GM10266 (cell line): ENCODE measurements around the gene RAB9A.

Experiments used
- DNase-seq: peaks from one replicate; pipeline ENCODE4 v3.0.0; 2012; ENCODE audit errors: extremely low spot score
- CTCF ChIP-seq: IDR thresholded peaks from 2 replicates; pipeline ENCODE4 v1.5.1; 2012; ENCODE audit warnings: mild to moderate bottlenecking, low read depth; ENCODE audit not compliant: control insufficient read depth, insufficient read depth; ENCODE audit errors: missing control alignments

The RAB9A gene

GRCh38 chrX:13750812-13751211 lies 61.9 kb downstream of the RAB9A start:
- no peak for DNase-seq
- no peak for TF ChIP-seq CTCF

- no peak for DNase-seq
- no peak for TF ChIP-seq CTCF
Measured at GRCh38 chrX:13752141-13752540, 63.2 kb downstream of the RAB9A start.

GRCh38 chrX:13752646-13753045 lies 63.7 kb downstream of the RAB9A start:
- TF ChIP-seq CTCF = no peak
- DNase-seq = no peak

- no peak for DNase-seq
- no peak for TF ChIP-seq CTCF
Measured at GRCh38 chrX:13754765-13755164, 65.8 kb downstream of the RAB9A start.

GRCh38 chrX:13755254-13755653 lies 66.3 kb downstream of the RAB9A start:
- no peak for DNase-seq
- TF ChIP-seq CTCF = no peak

GRCh38 chrX:13756381-13756780 lies 67.5 kb downstream of the RAB9A start:
- no peak for TF ChIP-seq CTCF
- DNase-seq = no peak

- no peak for TF ChIP-seq CTCF
- peak; percentile 6 for DNase-seq
Measured at GRCh38 chrX:13759152-13759718, 70.3 kb downstream of the RAB9A start.
